ENCODE measurements around the gene ATP2B3. TPM values are rescaled to one million over a fixed set of nuclear protein-coding genes. Genes with fewer than 3 reads are reported as not detected.
A peak's percentile ranks its signal among the peaks of the same experiment; 100 is the strongest.

ATP2B3 gene
- total RNA-seq, 1 experiment from 2014 or later = not detected

GRCh38 chrX:153530411-153531129 lies 13.1 kb downstream of the ATP2B3 start:
- no peak for DNase-seq (ENCODE audit: low read depth)

DNA sequence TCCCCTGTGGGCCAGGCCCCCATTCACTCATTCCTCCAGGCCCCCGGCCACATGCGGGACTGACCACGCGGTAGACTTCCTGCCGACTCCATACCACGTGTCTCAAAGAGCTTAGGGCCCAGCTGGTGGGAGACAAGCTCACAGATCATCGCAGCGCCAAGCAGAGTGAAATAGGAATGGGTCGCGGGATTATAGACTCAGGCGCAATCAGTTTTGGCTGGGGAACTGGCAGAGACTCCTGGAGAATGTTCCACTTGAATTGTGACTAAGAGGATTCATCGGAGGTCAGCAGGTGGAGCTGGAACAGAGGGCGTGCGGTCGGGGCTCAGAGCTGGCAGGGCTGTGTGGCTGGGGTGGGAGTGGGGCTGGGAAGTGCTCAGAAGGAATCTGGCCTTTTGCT lies 15.6 kb downstream of the ATP2B3 start:
- DNase-seq (ENCODE audit: low read depth) = no peak

- DNase-seq (ENCODE audit: low read depth) = no peak
Observed at GRCh38 chrX:153537080-153537479, 19.6 kb downstream of the ATP2B3 start.

- DNase-seq (ENCODE audit: low read depth) = no peak
Observed at GRCh38 chrX:153537526-153538295, 20.3 kb downstream of the ATP2B3 start.

DNA sequence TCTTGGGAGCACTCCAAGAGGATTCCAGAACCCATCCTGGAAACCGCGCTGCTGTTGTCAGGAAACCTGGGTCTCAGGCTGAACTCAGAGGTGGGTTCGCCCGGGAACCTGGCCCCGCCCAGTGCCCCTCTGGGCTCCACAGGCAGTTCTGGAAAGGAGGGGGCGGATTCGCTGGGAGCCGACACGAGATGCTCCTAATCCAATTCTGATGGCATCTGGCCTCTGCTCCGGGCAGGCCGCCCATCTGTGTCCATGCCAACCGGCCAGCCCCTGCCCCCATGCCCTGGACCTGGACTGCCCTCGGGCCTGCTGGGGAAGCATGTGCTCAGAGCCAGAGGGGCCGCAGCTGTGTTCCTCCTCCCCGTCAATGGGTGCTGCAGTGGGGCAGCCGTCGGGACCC lies 21.0 kb downstream of the ATP2B3 start:
- no peak for DNase-seq (ENCODE audit: low read depth)

GRCh38 chrX:153539171-153539978 lies 21.9 kb downstream of the ATP2B3 start:
- peak; percentile 46 for DNase-seq (ENCODE audit: low read depth)

DNA sequence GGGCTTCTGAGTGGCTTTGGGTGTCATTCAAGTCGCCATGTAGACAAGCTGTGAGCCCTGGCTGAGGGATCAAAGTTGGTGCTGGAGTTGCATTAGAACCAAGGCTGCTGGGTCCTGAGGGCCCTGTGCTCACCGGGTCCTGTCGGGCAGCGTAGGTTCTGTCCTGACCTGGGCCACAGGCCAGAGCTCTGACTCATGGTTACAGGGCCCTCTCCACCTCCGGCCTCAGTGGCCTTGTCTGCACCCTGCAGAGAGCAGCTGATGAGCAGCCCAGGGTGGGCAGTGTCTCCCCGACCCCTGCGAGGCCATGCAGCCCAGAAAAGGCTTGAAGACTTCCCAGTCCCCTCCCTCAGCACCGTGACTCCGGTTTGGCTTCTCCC lies 22.5 kb downstream of the ATP2B3 start:
- no peak for DNase-seq (ENCODE audit: low read depth)

GRCh38 chrX:153544727-153545126 lies 27.3 kb downstream of the ATP2B3 start:
- no peak for DNase-seq (ENCODE audit: low read depth)

DNA sequence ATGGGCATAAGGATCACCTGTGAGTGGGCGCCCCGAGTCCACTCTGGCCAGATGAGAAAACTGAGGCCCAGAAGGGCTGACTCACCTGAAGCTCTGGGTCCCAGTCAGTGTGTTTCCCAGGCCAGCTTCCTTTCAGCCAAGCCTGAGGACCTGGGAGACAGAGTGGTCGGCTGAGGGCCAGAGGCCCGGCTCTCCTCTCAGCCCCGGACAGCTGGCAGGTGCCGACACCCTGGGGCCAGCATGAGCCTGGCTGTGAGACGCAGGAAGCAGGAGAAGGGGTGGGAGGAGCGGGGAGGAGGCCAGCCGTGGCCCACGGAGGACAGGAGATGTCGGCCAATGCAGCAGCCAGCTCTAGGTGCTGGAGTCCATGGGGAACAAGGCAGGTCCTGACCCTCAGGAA lies 28.9 kb downstream of the ATP2B3 start:
- DNase-seq (ENCODE audit: low read depth) = no peak

DNA sequence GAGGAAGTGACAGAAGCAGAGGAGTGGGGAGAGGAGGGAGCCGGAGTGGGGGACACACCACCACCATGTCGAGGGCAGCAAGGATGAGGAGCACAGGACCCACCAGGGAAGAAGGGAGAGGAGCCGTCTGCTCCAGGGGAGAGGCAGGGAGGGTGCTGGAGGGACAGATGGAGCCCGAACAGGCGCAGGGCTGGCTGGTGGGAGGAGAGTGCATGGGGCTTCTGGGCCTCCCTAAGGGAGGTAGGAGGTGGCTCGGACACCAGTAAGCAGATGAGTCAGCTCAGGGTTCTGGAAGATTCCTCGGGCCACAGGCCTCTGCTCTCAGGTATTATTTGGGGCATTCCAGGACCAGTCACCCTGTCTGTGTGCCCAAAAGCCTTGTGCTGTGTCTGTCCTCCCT lies 29.8 kb downstream of the ATP2B3 start:
- DNase-seq (ENCODE audit: low read depth) = no peak

DNA sequence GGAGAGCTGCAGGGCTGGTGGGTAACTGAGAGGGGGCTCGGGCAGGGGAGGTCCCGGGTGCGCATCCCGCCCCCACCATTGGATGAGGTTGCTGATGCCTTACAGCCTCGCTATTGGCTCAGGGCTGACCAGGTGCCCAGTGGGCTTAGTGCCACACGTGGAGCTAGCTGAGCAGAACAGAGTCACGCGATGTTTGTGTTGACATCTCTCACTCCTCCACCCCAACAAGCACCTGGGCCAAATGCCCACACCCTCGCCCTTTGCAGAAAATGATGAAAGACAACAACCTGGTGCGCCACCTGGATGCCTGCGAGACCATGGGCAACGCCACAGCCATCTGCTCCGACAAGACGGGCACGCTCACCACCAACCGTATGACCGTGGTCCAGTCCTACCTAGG lies 31.8 kb downstream of the ATP2B3 start:
- DNase-seq (ENCODE audit: low read depth) = no peak

- DNase-seq (ENCODE audit: low read depth) = no peak
Observed at GRCh38 chrX:153549807-153550206, 32.4 kb downstream of the ATP2B3 start.

GRCh38 chrX:153551135-153551534 lies 33.7 kb downstream of the ATP2B3 start:
- DNase-seq (ENCODE audit: low read depth) = peak; percentile 36

DNA sequence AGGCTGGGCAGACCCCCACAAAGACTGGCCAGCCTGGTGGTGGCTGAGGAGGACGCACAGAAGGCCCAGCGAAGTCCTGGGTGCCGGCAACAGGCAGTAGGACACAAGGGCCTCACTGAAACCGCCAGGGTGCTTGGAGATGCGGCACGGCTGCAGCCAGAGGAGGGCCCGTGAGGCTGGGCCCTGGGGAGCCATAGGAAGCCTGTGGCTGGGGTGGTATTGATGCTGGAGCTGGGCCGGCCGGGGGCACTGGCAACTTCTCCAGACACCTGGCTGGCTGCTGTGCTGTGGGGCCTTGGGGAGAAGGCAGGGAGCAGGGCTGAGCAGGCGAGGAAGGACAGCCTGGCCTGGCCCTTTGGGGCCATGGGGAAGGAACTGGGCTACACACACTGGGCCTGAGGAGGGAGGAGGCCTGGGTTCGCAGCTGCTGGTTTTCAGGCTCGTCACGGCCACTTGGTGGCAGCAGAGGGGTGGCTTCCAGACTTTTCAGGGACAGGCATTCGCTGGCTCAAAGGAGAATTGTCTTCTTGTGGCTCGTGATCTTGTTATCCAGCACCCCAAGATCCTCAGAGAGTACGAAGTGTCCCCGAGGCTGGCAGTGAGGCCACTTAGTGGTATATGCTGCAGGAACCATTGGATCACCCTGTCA lies 37.2 kb downstream of the ATP2B3 start:
- DNase-seq (ENCODE audit: low read depth) = peak; percentile 30

- no peak for DNase-seq (ENCODE audit: low read depth)
Observed at GRCh38 chrX:153556767-153557166, 39.3 kb downstream of the ATP2B3 start.

DNA sequence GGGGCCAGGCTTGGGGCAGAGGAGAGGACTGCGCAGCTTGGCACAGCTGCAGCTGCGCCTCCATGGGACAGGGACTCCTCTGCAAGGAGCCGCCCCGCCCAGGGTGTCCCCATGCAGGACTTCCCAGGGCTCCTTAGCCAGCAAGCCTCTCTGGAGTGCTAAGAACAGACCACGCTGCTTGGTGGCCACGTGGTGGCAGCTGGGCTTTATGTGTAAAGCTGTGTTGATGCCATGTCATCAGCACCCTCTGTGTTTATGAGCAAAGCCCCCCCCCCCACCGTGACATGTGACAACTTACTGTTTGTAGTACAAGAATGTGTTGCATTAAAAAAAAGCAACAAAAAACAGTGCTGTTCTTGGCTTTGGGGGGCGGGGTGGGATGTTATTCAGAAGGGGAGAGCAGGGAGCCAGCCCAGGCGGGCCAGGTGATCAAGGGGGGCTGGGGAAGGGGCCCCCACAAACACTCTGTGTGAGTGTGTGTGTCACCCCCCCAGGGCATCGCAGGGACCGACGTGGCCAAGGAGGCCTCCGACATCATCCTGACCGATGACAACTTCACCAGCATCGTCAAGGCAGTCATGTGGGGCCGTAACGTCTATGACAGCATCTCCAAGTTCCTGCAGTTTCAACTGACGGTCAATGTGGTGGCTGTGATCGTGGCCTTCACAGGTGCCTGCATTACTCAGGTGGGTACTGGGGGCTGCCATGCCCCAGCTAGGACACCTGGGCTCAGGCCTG lies 40.3 kb downstream of the ATP2B3 start:
- no peak for DNase-seq (ENCODE audit: low read depth)

DNA sequence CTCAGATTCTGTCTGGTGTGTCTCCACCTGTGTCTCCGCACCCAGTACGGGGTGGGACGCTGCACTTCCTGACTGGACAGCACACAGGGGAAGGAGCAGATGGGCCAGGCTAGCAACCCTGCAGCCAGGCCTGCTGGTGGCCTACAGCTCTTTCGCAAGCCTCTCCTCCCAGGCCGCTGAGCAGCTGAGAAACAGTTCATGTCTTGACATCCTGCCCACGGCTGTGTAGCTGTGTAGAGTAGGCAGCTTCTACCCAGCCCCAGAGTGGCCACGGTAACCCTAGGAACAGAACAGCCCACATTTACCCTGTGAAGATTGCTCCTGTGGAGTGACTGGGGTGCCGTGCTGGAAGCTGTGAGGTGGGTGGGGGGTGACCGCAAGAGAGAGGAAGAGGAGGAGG lies 42.6 kb downstream of the ATP2B3 start:
- DNase-seq (ENCODE audit: low read depth) = no peak

DNA sequence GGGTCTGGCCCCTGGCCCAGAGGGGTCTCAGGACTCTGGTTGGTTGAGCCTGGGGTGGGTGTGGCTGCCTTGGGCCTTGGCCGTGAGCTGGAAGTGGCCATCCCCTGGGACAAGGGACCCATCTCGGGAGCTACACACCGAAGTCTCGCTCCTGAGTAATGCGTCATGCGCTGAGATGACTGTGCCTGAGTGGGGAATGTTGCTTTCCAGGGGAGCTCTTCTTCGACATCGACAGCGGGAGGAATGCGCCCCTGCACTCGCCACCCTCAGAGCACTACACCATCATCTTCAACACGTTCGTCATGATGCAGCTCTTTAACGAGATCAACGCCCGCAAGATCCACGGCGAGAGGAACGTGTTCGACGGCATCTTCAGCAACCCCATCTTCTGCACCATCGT lies 43.0 kb downstream of the ATP2B3 start:
- no peak for DNase-seq (ENCODE audit: low read depth)

DNA sequence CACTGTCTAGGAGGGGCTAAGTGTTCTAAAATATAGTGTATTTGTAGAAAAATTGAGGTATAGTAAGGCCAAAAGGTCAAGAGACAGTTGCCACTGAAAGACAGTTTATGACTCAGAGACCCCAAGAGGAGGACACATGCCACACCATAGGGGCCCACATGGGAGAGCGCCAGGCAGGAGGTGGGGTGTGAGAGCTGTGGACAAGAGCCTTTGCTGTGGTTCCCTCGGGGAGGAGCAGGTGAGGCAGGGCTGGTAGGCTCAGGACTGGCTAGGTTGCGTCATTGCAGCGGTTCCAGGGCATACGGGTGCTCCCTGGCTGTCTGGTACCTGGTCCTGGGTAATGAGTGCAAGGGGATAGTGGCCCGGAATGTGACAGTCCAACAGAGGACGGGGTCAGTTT lies 43.9 kb downstream of the ATP2B3 start:
- DNase-seq (ENCODE audit: low read depth) = no peak

DNA sequence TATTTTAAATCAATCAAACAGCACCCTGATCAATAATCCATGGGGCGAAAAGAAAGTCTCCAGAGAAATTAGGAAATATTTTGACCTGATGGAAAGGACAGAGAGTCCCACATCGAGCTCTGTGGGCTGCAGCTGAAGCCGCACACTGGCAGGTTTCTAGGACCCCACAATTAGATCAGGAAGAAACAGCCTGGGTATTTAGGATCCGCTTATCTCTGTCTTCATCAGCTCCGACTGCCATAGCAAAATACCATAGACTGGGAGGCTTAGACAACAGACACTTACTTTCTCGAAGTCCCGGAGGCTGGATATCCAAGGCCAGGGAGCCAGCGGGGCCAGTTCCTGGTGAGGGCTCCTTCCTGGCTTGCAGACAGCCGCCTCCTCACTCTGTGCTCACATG lies 45.1 kb downstream of the ATP2B3 start:
- no peak for DNase-seq (ENCODE audit: low read depth)

GRCh38 chrX:153564047-153564606 lies 46.7 kb downstream of the ATP2B3 start:
- DNase-seq (ENCODE audit: low read depth) = no peak

All from HT1080 (cell line).